ENCODE data around the gene RIMKLB.
"Not testable (repeated sequence)": the region's sequence is repeated elsewhere in the genome, so short reads cannot be mapped to it uniquely, and the experiment has no call there.

Gene RIMKLB

GRCh38 chr12:8820676-8821407, 123.1 kb downstream of the RIMKLB start:
- DNase-seq: not testable (repeated sequence)

DNA sequence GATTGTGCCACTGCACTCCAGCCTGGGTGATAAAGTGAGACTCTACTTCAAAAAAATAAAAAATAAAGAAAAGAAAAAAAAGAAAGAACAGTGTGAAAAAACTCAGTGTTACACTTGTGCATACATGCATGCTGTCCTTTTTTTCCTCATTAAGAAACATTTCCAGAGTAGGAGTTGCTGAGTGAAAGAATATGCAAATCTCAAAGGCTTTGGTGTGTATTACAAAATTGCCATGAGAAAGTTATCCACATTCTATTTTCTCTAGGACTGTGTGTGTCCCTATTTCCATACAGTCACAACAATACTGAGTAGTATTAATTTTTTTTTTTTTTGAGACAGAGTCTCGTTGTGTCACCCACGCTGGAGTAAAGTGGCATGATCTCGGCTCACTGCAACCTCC, 123.8 kb downstream of the RIMKLB start:
- no peak for DNase-seq

DNA sequence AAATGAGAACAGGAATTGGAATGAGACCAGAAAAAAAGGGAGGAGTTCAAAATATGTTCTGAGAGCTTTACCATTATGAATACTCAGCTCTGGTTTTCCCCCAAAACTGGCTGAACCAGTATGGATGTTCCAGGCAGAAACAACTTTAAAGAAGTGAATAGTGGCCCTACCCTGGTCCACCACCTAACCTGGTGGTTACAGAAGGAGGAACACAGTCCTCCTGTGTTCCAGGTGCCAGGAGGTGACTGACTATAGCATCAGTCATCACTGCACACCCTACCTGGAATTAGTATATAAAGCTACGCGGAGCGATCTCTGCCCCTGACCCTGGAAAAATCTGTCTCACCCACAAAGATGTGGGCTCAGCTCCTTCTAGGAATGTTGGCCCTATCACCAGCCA, 124.5 kb downstream of the RIMKLB start, which contains the start of gene A2ML1:
A2ML1 (plus strand) TSS at position 324 of the 400 bp plus-strand sequence; CDS start at position 355, 31 bp downstream.
- DNase-seq: no peak

DNA sequence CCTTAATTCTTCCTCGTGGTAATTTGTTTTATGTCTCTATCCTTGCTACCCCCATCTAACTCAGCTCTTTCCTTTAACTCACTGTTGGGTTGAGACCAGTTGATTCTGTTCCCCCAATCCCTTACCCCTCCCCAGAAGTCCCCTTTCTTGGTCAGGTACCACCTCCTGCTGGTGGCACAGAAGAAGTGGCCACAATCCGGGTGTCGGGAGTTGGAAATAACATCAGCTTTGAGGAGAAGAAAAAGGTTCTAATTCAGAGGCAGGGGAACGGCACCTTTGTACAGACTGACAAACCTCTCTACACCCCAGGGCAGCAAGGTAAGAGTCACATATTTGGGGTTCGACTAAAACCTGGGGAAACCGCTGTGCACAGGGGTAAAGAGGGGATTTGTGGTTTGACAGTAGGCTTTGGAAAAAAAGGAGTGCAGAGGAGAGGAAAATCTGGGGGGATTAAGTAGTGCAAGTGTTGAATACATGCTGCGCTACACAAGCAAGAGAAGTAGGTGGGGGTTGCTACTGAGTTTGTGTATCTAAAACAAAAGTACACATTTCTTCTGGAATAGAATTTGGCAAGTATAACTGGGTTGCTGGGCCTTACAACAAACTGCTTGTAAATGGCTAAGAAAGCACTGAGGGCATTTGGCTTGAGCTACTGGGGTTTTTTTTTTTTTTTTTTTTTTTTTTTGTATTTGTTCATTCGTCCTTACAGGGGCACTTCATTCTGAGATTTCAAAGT, 125.9 kb downstream of the RIMKLB start:
- DNase-seq: no peak

DNA sequence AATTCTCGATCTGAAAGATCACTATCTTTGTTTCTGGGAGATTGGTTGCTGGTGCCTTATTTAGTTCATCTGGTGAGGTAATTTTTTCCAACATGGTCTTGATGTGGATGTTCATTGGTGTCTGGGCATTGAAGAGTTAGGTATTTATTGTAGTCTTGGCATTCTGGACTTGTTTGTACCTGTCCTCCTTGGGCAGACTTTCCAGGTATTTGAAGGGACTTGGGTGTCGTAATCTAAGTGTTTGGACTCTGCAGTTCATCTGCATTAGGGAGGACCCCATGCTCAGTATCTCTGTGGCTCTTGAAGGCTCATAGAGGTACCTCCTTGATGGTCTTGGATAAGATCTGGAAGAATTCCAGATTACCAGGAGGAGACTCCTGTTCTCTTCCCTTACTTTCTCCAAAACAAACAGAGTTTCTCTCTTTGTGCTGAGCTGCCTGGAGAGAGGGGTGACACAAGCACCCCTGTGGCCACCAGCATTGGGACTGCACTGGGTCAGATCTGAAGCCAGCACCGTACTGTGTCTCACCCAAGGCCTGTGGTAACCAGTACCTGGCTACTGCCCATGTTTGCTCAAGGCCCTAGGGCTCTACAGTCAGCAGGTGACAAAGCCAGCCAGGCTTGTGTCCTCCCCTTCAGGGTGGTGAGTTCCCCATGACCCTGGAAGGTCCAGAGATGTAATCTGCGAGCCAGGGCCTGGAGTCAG, 129.9 kb downstream of the RIMKLB start:
- DNase-seq: no peak

GRCh38 chr12:8828257-8829124, 130.7 kb downstream of the RIMKLB start:
- no peak for DNase-seq

DNA sequence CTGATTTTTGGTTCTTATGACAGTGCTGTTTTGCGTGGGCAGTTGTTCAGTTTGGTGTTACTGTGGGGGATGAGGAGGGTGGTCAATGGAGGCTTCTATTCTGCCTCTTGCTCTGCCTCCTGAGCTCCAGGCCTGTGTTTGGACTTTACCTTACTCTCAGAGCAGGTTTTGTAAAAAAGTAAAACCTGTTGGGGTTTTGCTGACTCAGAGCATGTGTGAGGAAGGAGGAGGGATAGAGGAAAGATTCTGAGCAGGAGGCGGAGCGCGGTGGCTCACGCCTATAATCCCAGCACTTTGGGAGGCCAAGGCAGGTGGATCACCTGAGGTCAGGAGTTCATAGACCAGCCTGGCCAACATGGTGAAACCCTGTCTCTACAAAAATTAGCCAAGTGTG, 131.3 kb downstream of the RIMKLB start:
- DNase-seq: no peak

- no peak for DNase-seq
Measured at GRCh38 chr12:8829621-8830020, 131.8 kb downstream of the RIMKLB start.

DNA sequence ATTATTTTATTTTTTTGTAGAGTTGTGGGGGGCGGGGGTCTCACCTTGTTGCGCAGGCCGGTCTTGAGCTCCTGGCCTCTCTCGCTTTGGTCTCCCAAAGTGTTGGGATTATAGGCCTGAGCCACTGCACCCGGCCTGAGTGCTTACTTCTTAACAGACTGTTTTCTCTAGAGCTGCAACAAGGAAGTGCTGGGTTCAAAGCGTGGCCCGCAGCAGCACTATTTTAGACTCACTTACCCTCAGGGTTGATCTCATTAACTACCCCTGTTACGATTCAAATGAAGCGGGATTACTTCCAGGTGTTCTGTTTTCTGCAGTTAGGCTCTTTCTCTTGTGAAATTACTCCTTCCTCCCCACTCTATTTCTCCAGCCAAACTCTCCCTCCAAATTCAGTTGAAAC, 133.3 kb downstream of the RIMKLB start:
- DNase-seq: no peak

DNA sequence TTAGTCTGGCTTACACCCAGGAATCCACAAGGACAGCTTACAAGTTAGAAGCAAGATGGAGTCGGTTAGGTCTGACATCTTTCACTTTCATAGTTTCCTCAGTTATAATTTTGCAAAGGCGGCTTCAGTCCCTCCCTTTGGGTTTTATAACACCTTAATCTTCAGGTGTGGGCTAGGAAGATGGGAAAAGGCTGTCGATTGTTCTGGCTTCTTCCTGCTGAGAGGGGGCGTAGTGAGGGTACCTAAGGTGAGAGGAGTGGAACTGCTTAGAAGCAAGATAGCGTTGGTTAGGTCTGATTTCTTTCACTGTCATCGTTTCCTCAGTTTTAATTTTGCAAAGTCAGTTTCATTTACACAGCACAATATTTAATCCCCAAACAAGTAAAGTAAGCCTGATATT, 134.7 kb downstream of the RIMKLB start:
- DNase-seq: no peak
